H9 (cell line): Measurements from ENCODE around the gene BCAS3. TPM values are rescaled to one million over a fixed set of nuclear protein-coding genes. Genes with fewer than 3 reads are reported as not detected.

Source experiments
- DNase-seq: peaks from one replicate; pipeline ENCODE4 v3.0.0-alpha.2; 2017
- H2AFZ ChIP-seq: one replicate; pipeline ENCODE4 v1.6.1; 2013; ENCODE audit warnings: mild to moderate bottlenecking, low read length, control low read depth, moderate library complexity
- H2AK5ac ChIP-seq: 2 replicates; pipeline ENCODE4 v1.6.1; 2013; ENCODE audit warnings: low read length, control low read depth, mixed read lengths; ENCODE audit not compliant: insufficient read length
- H2BK120ac ChIP-seq: one replicate; pipeline ENCODE4 v1.6.1; 2013; ENCODE audit warnings: low read depth, mild to moderate bottlenecking, low read length, control low read depth, inconsistent platforms; ENCODE audit not compliant: poor library complexity, severe bottlenecking
- H2BK12ac ChIP-seq: 2 replicates; pipeline ENCODE4 v1.6.1; 2013; ENCODE audit warnings: low read length, control low read depth, mixed read lengths, low read depth; ENCODE audit not compliant: insufficient read length
- H2BK15ac ChIP-seq: 2 replicates; pipeline ENCODE4 v1.6.1; 2013; ENCODE audit warnings: low read depth, low read length, control low read depth
- H2BK20ac ChIP-seq: one replicate; pipeline ENCODE4 v1.6.1; 2013; ENCODE audit warnings: low read depth, mild to moderate bottlenecking, low read length, control low read depth, inconsistent platforms; ENCODE audit not compliant: poor library complexity, severe bottlenecking
- H2BK5ac ChIP-seq: 2 replicates; pipeline ENCODE4 v1.6.1; 2013; ENCODE audit warnings: low read length, control low read depth, mixed read lengths; ENCODE audit not compliant: insufficient read length
- H3K14ac ChIP-seq: 2 replicates; pipeline ENCODE4 v1.6.1; 2013; ENCODE audit warnings: low read length, control low read depth; ENCODE audit not compliant: insufficient read depth
- H3K18ac ChIP-seq: 2 replicates; pipeline ENCODE4 v1.6.1; 2013; ENCODE audit warnings: low read depth, mild to moderate bottlenecking, mixed read lengths, low read length, control low read depth; ENCODE audit not compliant: insufficient read length
- H3K23ac ChIP-seq: 2 replicates; pipeline ENCODE4 v1.6.1; 2013; ENCODE audit warnings: low read length, control low read depth, mixed read lengths, low read depth; ENCODE audit not compliant: insufficient read length
- H3K23me2 ChIP-seq: 2 replicates; pipeline ENCODE4 v1.6.1; 2013; ENCODE audit warnings: low read depth, mild to moderate bottlenecking, mixed read lengths, low read length, control low read depth; ENCODE audit not compliant: insufficient read length, poor library complexity, severe bottlenecking
- H3K27ac ChIP-seq: 2 replicates; pipeline ENCODE4 v1.5.1; 2013; ENCODE audit warnings: low read length, control low read depth, mixed read lengths, low read depth; ENCODE audit not compliant: insufficient read length
- H3K27me3 ChIP-seq: 2 replicates; pipeline ENCODE4 v1.6.1; 2013; ENCODE audit warnings: low read length, control low read depth, inconsistent platforms; ENCODE audit not compliant: insufficient read depth
- H3K4ac ChIP-seq: 2 replicates; pipeline ENCODE4 v1.6.1; 2013; ENCODE audit warnings: low read depth, mild to moderate bottlenecking, control low read depth, inconsistent platforms, low read length, moderate library complexity
- H3K4me1 ChIP-seq: 2 replicates; pipeline ENCODE4 v1.6.1; 2013; ENCODE audit warnings: low read length, control low read depth, inconsistent platforms; ENCODE audit not compliant: insufficient read depth
- H3K4me2 ChIP-seq: 2 replicates; pipeline ENCODE4 v1.6.1; 2013; ENCODE audit warnings: low read length, control low read depth, mixed read lengths; ENCODE audit not compliant: insufficient read length, insufficient read depth
- H3K56ac ChIP-seq: 2 replicates; pipeline ENCODE4 v1.6.1; 2013; ENCODE audit warnings: low read depth, mild to moderate bottlenecking, mixed read lengths, low read length, control low read depth; ENCODE audit not compliant: insufficient read length
- H3K79me1 ChIP-seq: 2 replicates; pipeline ENCODE4 v1.6.1; 2013; ENCODE audit warnings: low read depth, mild to moderate bottlenecking, moderate library complexity, low read length, control low read depth, inconsistent platforms; ENCODE audit not compliant: insufficient read depth, poor library complexity, severe bottlenecking
- H3K79me2 ChIP-seq: 2 replicates; pipeline ENCODE4 v1.6.1; 2013; ENCODE audit warnings: low read length, control low read depth, inconsistent platforms; ENCODE audit not compliant: insufficient read depth
- H3K9ac ChIP-seq: 2 replicates; pipeline ENCODE4 v1.6.1; 2013; ENCODE audit warnings: low read length, control low read depth, mixed read lengths; ENCODE audit not compliant: insufficient read length; ENCODE audit errors: extremely low read depth
- H3K9me3 ChIP-seq: one replicate; pipeline ENCODE4 v1.6.1; 2013; ENCODE audit warnings: low read depth, low read length, inconsistent platforms; ENCODE audit not compliant: control insufficient read depth
- H3T11ph ChIP-seq: one replicate; pipeline ENCODE4 v1.6.1; 2013; ENCODE audit warnings: mild to moderate bottlenecking, low read length, control low read depth, inconsistent platforms
- H4K20me1 ChIP-seq: one replicate; pipeline ENCODE4 v1.6.1; 2013; ENCODE audit not compliant: control insufficient read depth, insufficient read length, insufficient read depth
- H4K5ac ChIP-seq: 2 replicates; pipeline ENCODE4 v1.6.1; 2013; ENCODE audit warnings: low read depth, mild to moderate bottlenecking, mixed read lengths, low read length, control low read depth; ENCODE audit not compliant: insufficient read length
- H4K8ac ChIP-seq: replicated peaks from 2 replicates; pipeline ENCODE4 v1.6.1; 2013; ENCODE audit warnings: low read length, control low read depth, mixed read lengths, low read depth; ENCODE audit not compliant: insufficient read length
- H4K91ac ChIP-seq: 2 replicates; pipeline ENCODE4 v1.6.1; 2013; ENCODE audit warnings: low read depth, mild to moderate bottlenecking, moderate library complexity, mixed read lengths, low read length, control low read depth; ENCODE audit not compliant: insufficient read length
- H3K27ac Mint-ChIP-seq, 3 experiments: 2 replicates in 2 of 3; 3 replicates in 1 of 3; pipeline ENCODE4 v1.8.0; 2020 to 2021; ENCODE audit warnings: mixed read lengths in 3 of 3, mild to moderate bottlenecking in 1 of 3, moderate library complexity in 1 of 3
- H3K27me3 Mint-ChIP-seq: 2 replicates; pipeline ENCODE4 v1.8.0; 2021; ENCODE audit warnings: low read depth, mild to moderate bottlenecking, moderate library complexity, mixed read lengths
- H3K36me3 Mint-ChIP-seq, 3 experiments: 2 replicates in 2 of 3; 3 replicates in 1 of 3; pipeline ENCODE4 v1.8.0; 2020 to 2021; ENCODE audit warnings: low read depth in 3 of 3, mixed read lengths in 3 of 3; ENCODE audit not compliant: insufficient read depth in 1 of 3
- H3K4me1 Mint-ChIP-seq, 2 experiments: 2 replicates each; pipeline ENCODE4 v1.8.0; 2020; ENCODE audit warnings: mixed read lengths in 2 of 2
- H3K4me3 Mint-ChIP-seq, 2 experiments: 2 replicates in 1 of 2; 3 replicates in 1 of 2; pipeline ENCODE4 v1.8.0; 2020 to 2021; ENCODE audit warnings: mild to moderate bottlenecking in 2 of 2, mixed read lengths in 2 of 2, moderate library complexity in 1 of 2
- H3K9me3 Mint-ChIP-seq, 2 experiments: 2 replicates in 1 of 2; 3 replicates in 1 of 2; pipeline ENCODE4 v1.8.0; 2020; ENCODE audit warnings: mild to moderate bottlenecking in 2 of 2, mixed read lengths in 2 of 2, moderate library complexity in 1 of 2
- WGBS: extraction: QIAGEN DNeasy Blood & Tissue Kit; methylation state at CpG from one replicate; pipeline ENCODE4 v1.1.7; 2013; ENCODE audit warnings: missing lambda C conversion rate, low lambda C conversion rate, mixed read lengths; ENCODE audit not compliant: insufficient read length; ENCODE audit errors: extremely low coverage; 5-methylcytosine and 5-hydroxymethylcytosine counted together
- total RNA-seq: library from RNA; stranded (reverse); gene quantifications from 2 replicates; pipeline ENCODE4 v1.2.1, GENCODE V29; 2021
- TF ChIP-seq, protein P1 (sequence below): fragments of 200-600 bp; sonication (generic); conservative IDR thresholded peaks from 3 replicates; pipeline ENCODE4 v1.8.0; 2021; ENCODE audit warnings: antibody characterized with exemption, mild to moderate bottlenecking

The BCAS3 gene
- total RNA-seq, 1 experiment from 2014 or later: 22.4 TPM

DNA sequence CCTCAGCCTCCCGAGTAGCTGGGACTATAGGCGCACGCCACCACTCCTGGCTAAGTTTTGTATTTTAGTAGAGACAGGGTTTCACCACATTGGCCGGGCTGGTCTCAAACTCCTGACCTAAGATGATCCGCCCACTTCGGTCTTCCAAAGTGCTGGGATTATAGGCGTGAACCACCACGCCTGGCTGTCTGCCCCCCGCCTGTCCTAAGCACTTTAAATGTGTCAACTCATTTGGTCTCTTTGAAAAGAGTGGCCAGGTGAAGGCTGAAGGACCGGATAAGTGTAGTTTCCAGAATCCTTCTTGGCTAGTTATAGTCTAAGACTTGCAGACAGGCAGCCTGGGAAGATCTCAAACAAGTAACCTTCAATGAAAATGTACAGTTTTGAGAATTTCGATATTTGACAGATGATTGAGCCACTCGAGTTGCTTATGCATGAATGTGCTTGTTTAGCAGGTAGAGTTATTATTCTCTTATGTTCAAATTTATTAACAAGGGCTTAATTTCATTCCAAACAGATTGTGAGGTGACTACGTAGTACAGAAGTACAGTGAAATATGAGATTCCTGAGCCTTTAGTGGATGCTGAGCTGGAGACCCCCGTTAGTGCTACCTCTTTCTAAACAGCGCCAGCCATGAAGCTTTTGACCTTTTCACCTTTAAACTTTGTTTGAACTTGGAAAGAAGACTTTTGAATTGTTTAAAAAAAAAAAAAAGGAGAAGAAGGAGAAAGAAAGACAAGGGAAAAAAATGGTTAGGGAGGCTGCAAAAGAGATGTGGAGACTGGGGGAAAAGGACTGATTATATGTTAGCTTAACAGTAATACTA, 557.6 kb downstream of the BCAS3 start:
- DNase-seq: no peak
- Histone ChIP-seq H2AFZ (no peak overlapping the region), H4K20me1 (no peaks in the 10 kb centered on the region), H3K79me2 (no peaks in the 10 kb centered on the region), H3K9ac (no peak overlapping the region), H3K23me2 (no peaks in the 10 kb centered on the region), H2BK5ac (no peak overlapping the region), H3K14ac (no peak overlapping the region), H3K27ac (no peak overlapping the region), H3K18ac (no peak overlapping the region), H3T11ph (no peak overlapping the region), H3K56ac (no peak overlapping the region), H3K23ac (no peak overlapping the region), H3K79me1 (no peaks in the 10 kb centered on the region), H3K4ac (no peak overlapping the region), H2BK120ac (no peak overlapping the region), H3K4me1 (no peaks in the 10 kb centered on the region; the same call in 1 of the 2 replicates), H4K91ac (no peak overlapping the region), H3K9me3 (no peaks in the 10 kb centered on the region), H4K5ac (no peak overlapping the region), H3K4me2 (no peak overlapping the region), H4K8ac (no peak overlapping the region), H2BK15ac (no peak overlapping the region), H2BK12ac (no peak overlapping the region), H2BK20ac (no peak overlapping the region), H3K27me3 (no peaks in the 10 kb centered on the region), H2AK5ac (no peak overlapping the region)
- no peaks in the 10 kb centered on the region for H3K36me3 Mint-ChIP-seq
- H3K27me3 Mint-ChIP-seq: no peaks in the 10 kb centered on the region
- H3K27ac Mint-ChIP-seq: no peak overlapping the region
- TF ChIP-seq, protein P1, sequence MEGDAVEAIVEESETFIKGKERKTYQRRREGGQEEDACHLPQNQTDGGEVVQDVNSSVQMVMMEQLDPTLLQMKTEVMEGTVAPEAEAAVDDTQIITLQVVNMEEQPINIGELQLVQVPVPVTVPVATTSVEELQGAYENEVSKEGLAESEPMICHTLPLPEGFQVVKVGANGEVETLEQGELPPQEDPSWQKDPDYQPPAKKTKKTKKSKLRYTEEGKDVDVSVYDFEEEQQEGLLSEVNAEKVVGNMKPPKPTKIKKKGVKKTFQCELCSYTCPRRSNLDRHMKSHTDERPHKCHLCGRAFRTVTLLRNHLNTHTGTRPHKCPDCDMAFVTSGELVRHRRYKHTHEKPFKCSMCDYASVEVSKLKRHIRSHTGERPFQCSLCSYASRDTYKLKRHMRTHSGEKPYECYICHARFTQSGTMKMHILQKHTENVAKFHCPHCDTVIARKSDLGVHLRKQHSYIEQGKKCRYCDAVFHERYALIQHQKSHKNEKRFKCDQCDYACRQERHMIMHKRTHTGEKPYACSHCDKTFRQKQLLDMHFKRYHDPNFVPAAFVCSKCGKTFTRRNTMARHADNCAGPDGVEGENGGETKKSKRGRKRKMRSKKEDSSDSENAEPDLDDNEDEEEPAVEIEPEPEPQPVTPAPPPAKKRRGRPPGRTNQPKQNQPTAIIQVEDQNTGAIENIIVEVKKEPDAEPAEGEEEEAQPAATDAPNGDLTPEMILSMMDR: no peak
- H3K9me3 Mint-ChIP-seq: no peaks in the 10 kb centered on the region
- H3K4me3 Mint-ChIP-seq: no peak overlapping the region
- peaks cover 16 to 26% of the 10 kb centered on the region in 2 experiments for H3K4me1 Mint-ChIP-seq
- no CpG with 5 or more reads among the region's 15 CpGs for WGBS
